Raji (cell line): ENCODE measurements around the gene FARS2.

Experiments used
- POLR2A ChIP-seq: IDR thresholded peaks from 2 replicates; pipeline ENCODE4 v1.6.1; 2011; ENCODE audit warnings: low read depth, low read length, control low read depth; ENCODE audit not compliant: insufficient read depth

Gene FARS2

DNA sequence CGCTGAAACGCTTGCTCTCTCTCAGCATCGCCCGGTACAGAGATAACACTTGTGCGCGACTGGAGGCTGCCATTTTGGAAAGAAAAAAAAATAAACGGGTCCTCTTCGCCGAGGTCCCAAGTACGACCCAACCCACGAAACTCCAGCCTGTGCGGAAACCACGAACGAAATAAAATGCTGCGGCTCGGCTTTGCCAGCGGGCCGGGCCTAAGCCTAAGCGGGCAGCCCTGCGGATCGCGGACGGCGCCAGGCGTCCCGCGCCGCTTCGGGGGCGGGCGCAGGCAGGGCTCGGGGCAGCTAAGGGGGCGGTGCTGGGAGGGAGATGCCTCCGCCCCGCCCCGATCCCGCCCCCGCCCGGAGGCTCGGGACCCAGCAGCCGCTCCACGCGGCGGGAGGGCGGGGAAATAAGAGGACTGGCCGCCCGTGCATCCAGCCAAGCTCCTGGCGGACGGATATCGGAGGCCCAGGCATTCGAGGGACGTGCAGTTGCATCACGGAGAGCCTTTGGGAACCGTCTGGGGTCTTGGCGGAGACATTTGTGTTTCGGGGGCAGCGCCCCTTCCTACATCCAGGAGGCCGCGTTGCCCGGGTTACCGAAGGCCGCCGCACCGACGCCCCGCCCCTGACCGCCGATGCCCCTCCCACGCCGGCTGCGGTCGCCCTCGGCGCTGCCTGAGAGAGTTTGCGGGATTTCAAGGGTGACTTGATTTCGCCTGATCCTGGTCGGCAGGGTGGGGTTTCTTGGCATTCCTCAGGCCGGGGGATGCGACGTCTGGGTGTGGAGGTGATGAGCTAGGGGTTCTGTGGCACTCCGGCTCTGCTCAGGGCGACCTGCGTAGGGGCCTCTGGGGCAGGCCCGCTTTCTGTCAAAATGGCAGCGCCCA is at the start of gene FARS2, which contains the start of gene LYRM4:
Gene FARS2 (plus strand): TSS at position 853 of the 884 bp plus-strand sequence.
Gene LYRM4 (minus strand): TSS at position 290 of the 884 bp plus-strand sequence. CDS start 217 bp downstream, at position 73.
- TF ChIP-seq POLR2A, result peak; percentile 68

DNA sequence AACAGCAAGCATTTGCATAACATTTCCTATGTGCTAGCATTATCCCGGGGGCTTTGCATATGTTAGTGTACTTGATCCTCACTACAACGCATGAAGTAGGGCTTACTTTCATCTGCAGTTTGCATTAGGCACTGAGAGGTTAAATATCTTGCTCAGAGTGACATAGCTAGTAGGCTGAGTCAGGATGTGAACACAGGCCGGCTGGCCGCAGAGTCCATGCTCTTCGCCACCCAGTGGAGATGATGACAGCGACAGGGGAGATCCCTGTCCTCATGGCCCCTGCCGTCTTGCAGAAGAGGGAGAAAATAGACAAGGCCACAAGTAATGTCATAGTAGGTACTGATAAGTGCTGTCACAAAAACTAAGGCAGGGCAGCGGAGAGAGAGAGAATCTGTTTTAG is 47.5 kb upstream of the FARS2 start:
- TF ChIP-seq POLR2A, result no peak

DNA sequence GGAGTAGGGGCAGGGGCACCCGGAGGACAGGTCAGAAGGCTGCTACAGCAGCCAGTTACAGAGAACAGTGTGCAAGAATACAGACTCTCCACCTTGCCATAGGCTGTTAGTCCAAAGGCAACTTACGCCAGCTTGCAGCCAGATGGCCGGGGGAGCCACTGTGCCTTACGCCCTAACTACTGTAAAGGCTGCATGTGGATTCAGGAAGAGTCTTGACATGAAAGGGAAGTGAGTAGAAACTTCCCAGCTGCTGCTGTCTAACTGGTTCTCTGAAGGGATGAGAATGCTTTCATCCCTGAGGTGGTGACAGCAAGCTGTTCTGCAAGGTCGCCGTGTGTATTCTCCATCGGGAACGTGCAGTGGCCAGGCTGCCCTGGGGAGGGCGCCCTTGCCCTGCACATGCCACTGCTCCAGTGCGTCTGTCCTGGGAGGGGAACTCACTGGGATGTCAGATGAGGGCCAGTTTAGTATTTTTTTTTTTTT is 46.7 kb upstream of the FARS2 start:
- TF ChIP-seq POLR2A, result no peak

DNA sequence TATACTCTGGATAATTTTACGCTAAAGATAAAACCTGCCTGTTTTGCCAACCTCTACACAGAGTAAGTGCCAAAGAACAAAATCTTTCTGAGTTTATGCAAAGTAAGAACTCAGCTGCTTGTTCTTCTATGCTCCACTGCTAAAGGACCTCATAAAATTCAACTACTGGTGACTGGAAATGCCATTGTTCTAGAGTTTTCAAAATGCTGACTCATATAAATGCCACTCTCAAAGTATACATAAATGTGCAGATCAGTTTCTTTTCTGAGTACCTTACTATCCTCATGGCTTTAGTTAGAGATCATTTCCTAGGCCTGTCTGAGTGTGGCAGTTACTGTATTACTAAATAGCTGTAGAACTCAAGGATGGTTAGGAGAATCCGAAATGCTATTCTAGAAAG is 46.2 kb upstream of the FARS2 start:
- no peak for TF ChIP-seq POLR2A

DNA sequence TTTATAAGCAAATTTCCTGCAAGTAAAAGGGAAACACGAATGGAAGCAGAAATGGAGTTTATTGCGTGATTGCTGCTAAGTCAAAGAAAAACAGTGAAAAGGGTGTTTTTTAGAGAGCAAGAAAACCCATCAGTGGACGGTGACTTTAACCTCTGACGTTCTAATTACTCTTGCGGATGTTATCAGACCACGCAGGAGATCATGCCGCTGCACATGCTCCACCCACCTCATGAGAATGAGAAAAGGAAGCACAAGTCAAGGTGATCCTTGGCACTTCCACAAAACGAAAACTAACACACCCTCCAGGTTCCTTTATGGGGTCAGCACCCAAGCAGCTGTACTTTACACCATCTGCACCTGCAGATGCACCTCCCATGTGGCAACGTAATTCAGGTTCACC is 45.5 kb upstream of the FARS2 start:
- no peak for TF ChIP-seq POLR2A

DNA sequence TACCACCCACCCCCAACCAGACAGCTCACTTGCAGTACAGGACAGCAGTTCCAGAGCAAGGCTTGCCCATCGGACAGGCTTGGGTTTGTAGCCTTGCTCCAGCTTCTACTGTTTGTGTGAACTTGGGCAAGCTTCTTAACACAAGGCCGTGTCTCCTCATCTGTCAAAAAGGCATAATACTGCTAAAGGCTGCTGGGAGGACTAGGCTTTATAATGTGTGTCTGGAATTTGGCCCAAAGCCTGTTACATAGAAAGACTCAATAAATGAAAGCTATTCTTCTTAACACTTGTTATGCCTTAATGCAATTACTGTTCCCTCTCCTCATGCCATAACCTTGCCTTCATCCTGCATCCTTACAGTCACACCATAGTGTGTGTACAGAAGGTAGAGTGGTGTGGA is 44.0 kb upstream of the FARS2 start:
- TF ChIP-seq POLR2A, result no peak

DNA sequence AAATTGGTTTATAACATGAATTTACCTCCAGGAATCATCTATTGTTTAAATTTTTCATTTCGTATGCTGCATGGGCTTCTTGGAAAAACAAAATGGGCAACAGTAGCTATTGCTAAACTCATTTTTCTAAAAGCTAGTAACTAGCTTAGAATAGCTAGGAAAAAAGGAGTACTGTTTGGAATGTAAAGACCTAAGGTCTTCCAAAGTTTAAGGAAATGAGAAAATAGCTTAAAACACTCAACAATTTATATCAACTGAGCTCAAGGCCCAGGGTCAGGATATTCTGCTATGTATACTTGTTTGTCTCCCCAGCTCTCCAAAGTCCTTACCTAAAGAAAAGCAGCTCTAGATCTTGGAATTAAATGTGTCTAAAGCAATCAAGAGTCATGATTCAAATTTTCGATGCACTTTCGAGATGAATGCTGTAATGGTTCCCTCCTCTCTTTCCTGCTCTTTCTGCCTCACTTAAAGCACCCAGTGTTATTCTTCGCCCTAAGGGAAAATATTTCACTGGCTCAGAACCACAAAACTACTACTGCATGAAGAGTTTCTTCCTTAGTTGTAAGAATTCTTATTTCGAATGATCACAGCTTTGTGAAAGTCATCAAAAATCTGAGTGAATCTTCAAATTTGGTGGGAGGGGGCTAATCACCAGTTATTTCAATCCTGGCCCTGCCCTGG is 42.2 kb upstream of the FARS2 start:
- no peak for TF ChIP-seq POLR2A

DNA sequence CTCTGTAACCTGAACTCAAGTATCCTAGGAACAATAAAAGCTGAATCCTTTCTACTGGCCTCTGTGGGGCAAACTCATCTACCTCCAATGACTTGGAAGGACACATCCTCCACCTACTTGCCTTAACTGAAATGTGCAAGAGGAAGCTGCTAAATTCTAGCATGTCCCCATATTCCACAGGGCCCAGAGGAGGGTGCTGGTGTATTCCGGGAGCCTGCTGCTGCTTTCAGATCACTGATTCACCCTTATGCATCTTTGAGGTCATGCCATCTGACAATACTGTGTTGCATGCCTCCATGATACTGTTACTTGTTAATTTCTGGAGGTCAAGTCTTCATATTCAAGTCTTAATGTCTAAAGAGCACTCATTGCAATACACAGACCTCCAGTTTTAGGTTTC is 40.9 kb upstream of the FARS2 start:
- TF ChIP-seq POLR2A, result no peak

DNA sequence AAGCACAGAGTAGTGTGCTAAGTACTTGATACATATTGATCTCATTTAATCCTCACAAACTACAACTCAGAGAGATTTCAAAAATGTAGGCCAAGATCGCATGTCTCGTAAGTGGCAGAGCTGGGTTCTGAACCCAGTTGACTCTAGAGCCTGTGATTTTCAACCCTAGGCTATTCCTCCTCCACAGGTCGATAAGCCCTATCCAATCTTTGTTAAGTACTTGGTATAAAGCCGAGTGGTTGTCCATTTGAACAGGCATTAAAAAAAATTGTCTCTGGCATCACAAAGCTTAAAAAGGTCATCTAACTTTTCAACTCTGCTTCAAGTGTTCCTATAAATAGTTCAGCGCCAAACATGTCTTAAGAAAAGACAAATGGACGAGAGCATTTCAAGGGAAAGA is 38.0 kb upstream of the FARS2 start:
- no peak for TF ChIP-seq POLR2A

DNA sequence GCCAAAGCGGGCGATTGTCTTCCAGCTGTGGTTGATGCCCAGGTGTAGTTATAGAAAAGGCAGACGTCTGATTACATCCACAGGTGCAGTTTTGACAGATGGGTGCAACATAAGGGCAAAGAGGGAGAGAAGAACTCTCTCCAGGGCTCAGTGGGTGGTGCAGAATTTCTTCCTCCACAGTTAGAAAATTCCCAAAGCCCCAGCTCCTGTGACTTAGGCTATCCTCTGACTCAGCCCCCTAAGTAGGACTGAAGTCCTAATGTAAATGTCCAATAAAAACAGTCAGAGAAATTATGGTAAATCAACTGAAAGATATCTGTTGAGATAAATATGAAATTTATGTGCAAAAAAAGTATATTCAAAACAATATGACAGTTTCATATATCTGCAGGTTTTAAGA is 32.0 kb upstream of the FARS2 start:
- no peak for TF ChIP-seq POLR2A

DNA sequence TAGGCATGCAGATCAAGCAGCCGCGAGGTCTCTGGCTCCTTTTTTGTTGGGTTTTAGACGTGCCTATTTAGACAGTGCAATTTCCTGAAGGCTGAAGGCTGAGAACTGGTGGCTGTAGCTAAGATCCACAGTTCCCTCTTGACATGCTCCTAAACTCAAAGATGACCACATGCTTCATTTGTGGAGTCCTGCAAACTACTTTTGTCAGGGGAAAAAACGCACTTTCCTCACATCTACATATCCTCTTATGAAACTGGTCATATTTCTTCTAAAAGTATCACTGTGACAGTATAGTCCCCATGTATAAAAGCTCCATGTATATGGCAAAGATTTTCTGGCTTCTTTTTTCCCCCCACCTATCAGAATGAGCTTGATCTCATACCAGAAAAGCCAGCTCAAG is 31.2 kb upstream of the FARS2 start:
- no peak for TF ChIP-seq POLR2A

DNA sequence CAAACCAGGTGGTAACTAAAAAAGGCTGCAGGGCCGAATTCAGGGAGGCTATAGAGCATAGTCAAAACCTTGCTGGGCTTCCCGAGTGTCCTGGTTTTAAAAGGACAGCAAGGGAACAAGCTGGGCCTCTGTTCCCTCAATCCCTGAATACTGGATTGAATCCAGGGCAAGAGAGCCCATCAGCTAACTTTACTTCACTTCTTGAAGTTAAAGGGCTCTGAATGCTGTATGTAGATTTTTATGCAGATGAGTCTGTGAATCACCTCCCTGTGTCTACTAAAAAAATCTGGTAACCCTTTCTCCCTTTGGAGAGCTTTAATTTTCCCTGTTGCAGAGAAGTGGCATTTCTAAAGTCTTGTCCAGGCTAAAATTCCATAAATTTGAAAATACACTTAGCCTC is 30.0 kb upstream of the FARS2 start:
- TF ChIP-seq POLR2A, result no peak

DNA sequence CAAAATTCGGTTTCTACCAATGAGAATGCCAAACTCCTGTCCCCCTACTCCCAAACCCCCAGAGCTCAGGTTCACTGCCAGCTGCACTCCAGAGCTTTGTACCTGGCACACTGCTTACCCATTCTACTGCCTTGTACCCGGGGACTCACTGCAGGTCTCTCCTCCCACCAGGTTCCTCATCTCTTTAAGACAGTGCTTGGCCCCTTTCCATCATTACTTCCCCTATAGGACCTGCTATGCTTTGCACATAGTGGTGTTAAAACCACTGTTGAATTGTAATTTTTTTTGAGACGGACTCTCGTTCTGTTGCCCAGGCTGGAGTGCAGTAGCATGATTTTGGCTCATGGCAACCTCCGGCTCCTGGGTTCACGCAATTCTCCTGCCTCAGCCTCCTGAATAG is 26.4 kb upstream of the FARS2 start:
- TF ChIP-seq POLR2A, result no peak

DNA sequence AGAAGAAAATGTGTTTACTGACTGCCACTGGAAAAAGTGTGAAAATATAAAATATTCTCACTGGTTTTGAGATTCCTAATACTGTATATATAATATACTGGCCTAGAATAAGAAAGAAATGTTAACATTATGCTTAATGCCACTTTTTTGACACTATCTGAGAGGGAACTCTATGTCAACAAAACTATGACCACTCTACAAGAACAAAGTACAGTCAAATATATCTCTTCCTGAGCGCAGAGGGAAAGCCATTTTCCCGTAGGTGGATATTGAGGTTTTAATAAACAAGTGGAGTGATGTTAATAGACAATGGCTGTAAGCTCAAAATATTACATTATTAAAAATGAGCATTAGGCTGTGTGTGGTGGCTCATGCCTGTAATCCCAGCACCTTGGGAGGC is 25.5 kb upstream of the FARS2 start:
- TF ChIP-seq POLR2A, result no peak

DNA sequence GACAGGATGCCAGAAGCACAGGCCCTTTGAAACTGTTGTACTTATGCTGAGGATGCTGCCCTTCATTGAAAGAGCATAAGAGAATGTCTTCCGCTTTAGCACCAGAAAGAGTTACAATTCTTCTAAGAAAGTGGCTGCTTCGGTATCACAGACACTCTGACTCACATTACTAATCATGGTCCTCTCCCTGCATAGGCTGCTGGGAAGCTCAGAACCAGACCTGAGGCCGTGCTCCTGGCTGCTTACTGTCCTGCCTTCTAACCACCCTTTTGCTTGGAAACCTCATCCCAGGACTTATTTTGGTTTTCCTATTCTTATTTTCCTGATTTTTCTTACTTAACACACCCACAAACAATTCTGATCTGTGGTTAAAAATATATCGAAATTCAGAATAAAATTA is 23.5 kb upstream of the FARS2 start:
- no peak for TF ChIP-seq POLR2A

DNA sequence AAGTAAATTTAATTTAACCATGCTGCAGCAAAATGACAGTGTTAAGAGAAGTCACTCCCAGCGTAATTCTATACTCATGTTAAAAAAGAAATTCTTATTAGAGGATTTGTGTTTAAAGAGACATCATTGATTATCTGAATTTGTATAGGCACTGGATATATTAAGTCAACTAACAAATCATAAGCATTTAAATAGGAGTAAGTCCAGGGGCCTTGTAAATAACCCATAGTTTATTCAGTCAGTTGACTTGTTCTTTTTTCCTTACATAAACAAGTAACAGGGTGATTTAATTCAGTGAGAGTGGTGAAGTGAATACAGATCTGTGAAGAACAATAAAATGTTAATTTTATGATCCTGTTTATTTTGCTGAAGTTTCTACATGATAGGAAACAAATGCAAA is 23.0 kb upstream of the FARS2 start:
- TF ChIP-seq POLR2A, result no peak
